GM18519 (cell line): Measurements from ENCODE around the gene PHLPP1.

ENCODE experiments used
- ATAC-seq: cut with Tn5 transposase; IDR thresholded peaks from one replicate; pipeline ENCODE4 v1.9.1; 2021; ENCODE audit warnings: mild to moderate bottlenecking, moderate library complexity; ENCODE audit not compliant: unreplicated experiment, low FRiP score

Gene PHLPP1

GRCh38 chr18:62967089-62967488, 251.7 kb downstream of the PHLPP1 start:
- ATAC-seq: no peak

DNA sequence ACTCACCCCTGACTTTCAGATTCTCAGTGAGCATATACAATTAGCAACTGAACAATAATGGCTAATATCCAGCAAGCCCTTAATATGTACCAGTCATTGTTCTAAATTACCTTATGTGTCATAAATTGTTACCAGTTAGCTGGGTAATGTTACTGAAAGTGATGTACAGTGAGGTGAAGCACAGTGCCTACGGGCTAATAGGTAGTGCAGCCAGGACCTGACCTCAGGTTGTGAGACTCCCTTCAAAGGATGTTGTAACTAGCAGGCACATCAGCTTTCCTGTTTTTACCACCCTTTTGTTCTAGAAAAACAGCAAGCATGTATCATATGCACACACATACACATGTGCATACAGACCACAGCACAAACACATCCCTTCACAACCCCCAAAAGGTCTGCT, 258.3 kb downstream of the PHLPP1 start:
- no peak for ATAC-seq

DNA sequence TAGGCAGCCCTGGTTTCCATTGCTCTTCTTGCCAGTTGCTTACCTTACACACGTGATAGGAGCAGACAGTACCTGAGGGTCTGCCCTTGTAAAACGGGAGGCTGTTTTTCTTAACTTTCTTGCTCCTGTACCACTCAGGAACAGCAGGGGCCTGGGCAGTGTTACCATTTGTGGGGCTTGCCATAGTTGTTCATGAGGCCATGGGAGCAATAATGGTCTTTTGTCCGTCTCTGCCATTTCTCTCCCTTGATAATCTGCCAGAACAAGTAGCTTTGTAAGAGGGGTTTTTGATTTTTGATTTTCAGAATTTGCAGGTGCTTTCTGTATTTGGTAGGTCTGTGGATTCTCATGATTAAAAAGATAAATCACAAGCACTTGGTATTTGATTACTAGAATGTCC, 259.0 kb downstream of the PHLPP1 start:
- ATAC-seq: no peak

DNA sequence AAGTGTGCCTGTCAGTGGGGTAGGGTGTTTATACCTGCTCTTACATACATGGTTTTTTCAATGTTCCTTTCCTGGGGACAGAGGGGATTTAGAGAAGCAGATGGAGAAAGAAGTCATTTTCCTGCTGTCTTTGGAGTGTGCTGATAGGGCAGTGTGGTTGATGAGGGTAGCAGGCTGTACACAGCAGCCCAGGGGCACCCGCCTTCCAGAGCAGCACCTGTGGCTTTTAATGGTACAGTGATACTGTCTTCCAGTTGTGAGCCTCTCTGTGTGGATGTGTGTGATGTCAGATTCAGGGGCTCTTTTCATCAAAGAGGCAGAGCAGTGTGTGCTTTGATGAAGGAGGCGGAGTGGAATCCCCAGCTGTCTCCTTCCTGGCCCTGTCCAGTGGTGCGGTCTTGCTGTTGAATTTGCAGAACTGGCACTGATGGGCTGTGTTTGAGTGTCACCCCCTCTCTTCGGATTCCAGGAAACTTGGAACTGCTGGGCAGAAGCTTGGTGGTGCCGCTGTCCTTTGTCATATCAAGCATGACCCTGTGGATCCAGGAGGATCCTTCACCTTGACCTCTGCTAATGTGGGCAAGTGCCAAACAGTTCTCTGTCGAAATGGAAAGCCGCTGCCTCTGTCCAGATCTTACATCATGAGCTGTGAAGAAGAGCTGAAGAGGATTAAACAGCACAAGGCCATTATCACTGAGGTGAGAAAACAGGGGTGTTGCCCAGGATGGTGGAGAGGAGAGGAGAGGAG, 259.8 kb downstream of the PHLPP1 start:
- ATAC-seq: no peak

DNA sequence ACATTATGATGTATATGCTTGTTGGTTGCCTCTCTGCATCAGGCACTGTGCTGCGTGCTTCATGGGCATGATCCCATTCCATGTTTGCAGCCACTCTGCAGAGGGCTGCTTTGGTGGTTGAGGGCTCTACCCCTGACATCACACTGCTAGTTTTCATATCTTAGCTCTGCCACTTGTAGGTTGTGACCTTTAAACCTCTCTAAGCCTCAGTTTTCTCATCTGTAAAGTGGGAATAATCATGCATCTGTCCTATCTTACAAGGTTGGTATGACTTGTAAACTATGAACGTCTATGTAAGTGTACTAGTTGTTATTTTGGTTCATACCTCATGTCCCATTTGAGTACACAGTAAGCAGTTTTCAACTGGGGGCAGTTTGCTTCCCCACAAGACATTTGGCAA, 260.4 kb downstream of the PHLPP1 start:
- no peak for ATAC-seq

- no peak for ATAC-seq
Measured at GRCh38 chr18:62976227-62976626, 260.9 kb downstream of the PHLPP1 start.

- ATAC-seq: no peak
Measured at GRCh38 chr18:62977512-62977911, 262.2 kb downstream of the PHLPP1 start.

GRCh38 chr18:62978251-62979049, 263.1 kb downstream of the PHLPP1 start:
- ATAC-seq: no peak

DNA sequence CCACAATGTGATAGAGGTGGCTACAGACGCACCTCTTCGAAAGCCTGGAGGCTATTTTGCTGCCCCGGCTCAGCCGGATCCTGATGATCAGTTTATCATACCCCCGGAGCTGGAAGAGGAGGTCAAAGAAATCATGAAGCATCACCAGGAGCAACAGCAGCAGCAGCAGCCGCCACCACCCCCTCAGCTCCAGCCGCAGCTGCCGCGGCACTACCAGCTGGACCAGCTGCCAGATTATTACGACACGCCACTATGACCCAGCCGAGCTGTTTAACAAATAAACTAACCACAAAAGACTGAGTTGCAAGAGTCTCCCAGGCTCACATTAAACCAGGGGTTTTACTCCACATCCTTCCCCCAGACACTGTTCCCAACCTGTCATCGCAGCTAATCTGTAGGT, 263.8 kb downstream of the PHLPP1 start:
- no peak for ATAC-seq

DNA sequence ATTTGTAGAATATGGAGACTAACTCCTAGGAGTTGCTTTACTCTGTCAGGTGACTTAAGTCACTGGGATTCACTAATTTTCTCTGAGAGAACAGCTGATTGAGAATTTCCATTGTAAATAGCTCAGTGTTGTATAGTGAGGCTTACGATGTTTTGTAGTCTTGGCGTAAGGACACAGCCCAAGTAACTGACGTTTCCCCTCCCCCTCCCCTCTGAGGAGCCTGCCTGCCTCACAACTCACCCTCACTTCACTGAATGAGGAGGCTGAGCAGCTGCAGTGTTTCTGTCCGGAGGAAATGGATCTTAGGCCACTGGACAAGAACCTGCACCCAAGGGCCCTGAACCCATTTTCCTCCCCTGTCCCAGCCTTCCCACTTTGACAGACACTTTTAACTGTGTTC, 264.6 kb downstream of the PHLPP1 start:
- ATAC-seq: no peak

DNA sequence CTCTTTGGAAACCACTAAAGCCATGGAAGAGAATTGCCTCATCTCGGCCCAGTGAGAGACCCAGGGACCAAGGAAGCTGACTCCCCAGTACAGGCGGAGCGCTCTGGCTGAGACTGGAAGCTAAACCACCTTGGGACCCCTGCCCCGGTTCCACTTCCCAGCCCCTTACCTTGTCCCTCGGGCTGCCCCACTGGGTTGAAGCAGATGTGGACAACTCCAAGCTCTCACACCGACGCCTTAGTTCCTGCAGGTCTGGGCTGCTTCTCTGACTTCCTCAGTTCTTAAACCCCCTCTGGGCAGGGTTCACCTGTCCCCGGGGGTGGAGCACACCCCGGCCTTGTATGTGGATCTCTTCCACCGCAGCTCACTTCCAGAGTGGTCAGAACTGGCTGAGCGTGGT, 266.2 kb downstream of the PHLPP1 start:
- no peak for ATAC-seq

GRCh38 chr18:62982600-62983251, 267.4 kb downstream of the PHLPP1 start:
- no peak for ATAC-seq

GRCh38 chr18:62984656-62985315, 269.4 kb downstream of the PHLPP1 start:
- ATAC-seq: no peak

DNA sequence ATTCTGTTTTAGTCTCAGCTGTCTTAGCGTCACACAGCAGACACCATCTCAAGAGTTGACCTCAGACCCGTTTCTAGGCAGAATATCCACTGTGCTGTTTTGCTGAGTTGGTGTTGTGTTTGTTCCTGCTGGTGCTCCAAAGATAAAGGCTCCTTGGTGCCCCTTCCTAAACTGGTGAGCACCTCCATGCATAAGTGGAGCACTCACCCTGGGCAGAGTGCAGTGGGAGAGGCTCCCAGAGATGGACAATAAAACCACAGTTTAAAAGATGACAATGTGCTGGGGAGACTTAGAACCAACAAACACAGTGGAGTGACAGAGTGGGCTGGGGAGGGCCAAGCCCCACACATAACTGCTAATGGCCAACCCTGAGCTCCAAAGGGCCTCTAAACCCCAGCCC, 271.1 kb downstream of the PHLPP1 start:
- no peak for ATAC-seq

DNA sequence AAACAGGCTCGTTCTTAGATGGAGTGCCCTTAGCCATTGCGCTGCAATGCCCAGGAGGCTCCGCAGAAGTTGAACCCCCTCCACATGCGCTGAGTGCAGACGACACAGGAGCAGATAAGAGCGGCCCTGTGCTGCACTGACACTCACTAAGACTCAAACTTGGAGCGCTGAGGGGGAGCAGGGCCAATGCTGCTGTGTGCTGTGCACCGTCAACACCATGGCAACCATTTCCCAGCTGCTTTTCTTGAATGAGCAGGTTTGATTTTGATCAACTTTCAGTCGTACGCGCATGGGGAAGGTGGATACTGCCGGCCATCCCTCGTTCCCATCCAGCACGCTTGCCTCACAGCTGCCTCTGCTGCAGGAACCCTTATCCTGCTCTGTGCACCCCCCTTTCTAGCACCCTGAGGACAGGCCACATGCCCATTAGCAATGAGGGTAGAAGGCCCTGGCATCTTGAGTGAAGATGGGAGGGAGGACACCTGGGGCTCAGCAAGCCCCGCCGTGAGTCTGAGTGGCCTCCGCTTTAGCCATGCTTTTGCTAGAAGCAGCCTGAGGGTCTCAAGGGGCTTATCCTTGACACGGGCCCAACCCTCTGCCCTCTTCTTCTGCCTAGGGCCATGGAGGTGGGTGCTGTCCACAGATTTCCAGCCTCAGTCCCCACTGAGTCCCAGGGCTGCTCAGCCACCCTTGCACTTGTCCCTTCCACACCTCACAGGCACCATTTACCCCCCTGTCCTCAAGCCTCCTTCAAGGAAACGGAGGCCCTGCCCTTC, 271.9 kb downstream of the PHLPP1 start:
- no peak for ATAC-seq

DNA sequence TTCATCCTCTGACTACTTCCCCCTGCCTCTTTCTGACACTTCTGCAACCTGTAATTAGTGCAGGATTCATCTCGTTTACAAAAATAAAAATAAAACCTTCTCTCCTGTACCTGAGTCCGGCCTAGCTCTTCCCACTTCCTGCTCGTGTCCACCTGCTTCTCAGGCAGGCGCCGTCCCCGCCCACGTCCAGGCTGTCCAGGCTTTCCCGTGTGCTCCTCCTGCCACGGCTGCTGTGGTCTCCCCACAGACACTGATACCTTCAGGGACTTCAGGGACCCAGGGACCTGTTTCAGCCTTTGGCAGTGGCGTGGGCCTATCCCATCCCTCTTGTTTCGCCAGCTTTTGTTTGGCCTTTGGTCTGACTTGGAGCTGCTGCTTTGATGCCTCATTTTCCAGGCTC, 272.5 kb downstream of the PHLPP1 start:
- ATAC-seq: no peak

- ATAC-seq: no peak
Measured at GRCh38 chr18:62988471-62988870, 273.1 kb downstream of the PHLPP1 start.

DNA sequence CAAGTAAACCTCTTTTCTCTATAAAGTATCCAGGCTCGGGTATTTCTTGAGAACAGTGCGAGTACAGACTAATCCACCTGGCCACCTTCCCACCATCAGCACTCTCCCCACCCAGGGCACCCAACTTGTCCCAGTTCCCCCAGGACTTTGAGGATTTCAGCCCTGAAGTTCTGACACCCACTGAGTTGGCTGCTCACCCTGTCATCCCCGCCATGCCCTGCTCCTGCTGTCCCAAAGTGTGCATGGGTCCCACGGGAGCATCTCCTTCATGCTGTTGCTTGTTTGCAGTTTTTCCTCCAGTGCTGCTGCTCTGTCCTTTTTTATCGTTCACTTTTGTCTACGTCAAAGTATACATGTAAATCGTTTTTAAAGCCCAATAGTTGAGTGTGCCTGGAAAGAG, 273.9 kb downstream of the PHLPP1 start:
- no peak for ATAC-seq

DNA sequence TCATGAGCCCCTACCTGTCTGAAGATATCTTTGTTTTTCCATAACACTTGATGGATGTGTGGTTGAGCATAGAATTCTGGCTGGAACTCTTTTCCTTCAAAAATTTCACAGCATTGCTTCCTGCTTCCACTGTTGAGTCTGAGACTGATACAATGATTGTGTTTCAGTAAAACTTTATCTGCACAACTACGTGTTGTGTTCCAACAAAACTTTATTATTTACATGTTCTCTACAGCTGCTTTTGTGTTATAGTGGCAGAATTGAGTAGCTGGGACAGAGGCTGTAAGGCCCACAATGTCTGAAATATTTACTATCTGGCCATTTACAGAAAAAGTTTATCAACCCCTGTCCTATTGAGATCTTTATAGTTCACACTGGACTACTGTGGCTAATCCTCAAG, 275.3 kb downstream of the PHLPP1 start:
- ATAC-seq: no peak

GRCh38 chr18:62991389-62991788, 276.0 kb downstream of the PHLPP1 start:
- no peak for ATAC-seq
